Fibroblast of mammary gland (primary cell): ENCODE measurements around the gene DCC.

ENCODE experiments used
- DNase-seq: peaks from one replicate; pipeline ENCODE4 v3.0.0-alpha.2; 2010; ENCODE audit warnings: low read depth
- H3K4me3 ChIP-seq: 2 replicates; pipeline ENCODE4 v1.5.1; 2011; ENCODE audit warnings: low read depth, mild to moderate bottlenecking, low read length, moderate library complexity; ENCODE audit not compliant: control insufficient read depth
- TF ChIP-seq, protein P1 (sequence below): conservative IDR thresholded peaks from 2 replicates; pipeline ENCODE4 v1.5.1; 2011; ENCODE audit warnings: low read depth, low read length, inconsistent platforms; ENCODE audit not compliant: control insufficient read depth, insufficient read depth

Gene DCC

DNA sequence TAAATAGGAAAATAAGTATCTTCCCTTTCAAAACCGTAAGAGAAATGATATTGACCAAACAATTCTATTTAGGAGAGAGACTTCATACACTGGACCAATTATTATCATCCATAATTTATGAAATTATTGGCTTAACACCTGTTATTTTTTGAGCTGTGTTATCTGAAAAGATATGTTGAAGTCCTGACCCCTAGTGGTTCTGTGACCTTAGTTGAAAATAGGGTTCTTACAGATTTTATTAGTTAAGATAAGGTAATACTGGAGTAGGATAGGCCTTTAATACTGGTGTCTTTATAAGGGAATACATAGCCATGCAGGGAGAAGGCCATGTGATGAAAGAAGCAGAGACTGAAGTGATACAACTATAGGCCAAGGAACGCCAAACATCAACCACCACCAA, 659.6 kb downstream of the DCC start:
- no peak for DNase-seq
- H3K4me3 ChIP-seq = no peak overlapping the region
- TF ChIP-seq, protein P1, sequence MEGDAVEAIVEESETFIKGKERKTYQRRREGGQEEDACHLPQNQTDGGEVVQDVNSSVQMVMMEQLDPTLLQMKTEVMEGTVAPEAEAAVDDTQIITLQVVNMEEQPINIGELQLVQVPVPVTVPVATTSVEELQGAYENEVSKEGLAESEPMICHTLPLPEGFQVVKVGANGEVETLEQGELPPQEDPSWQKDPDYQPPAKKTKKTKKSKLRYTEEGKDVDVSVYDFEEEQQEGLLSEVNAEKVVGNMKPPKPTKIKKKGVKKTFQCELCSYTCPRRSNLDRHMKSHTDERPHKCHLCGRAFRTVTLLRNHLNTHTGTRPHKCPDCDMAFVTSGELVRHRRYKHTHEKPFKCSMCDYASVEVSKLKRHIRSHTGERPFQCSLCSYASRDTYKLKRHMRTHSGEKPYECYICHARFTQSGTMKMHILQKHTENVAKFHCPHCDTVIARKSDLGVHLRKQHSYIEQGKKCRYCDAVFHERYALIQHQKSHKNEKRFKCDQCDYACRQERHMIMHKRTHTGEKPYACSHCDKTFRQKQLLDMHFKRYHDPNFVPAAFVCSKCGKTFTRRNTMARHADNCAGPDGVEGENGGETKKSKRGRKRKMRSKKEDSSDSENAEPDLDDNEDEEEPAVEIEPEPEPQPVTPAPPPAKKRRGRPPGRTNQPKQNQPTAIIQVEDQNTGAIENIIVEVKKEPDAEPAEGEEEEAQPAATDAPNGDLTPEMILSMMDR = no peak

DNA sequence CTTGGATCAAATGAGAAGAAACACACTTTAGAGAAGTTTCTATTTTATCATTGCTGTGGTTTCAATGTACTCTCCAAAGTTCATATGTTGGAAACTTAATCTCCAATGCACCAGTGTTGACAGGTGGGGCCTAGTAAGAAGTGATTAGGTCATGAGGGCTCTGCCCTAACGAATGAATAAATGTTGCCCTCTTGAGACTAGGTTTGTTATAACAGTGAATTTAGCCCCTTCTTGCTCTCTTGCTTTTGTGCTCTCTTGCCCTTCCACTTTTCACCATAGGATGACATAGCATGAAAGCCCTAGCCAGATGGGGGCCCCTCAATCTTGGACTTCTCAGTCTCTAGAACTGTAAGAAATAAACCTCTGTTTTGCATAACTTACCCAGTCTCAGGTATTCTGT, 664.8 kb downstream of the DCC start:
- TF ChIP-seq, protein P1 = no peak
- H3K4me3 ChIP-seq = no peak overlapping the region
- no peak for DNase-seq

DNA sequence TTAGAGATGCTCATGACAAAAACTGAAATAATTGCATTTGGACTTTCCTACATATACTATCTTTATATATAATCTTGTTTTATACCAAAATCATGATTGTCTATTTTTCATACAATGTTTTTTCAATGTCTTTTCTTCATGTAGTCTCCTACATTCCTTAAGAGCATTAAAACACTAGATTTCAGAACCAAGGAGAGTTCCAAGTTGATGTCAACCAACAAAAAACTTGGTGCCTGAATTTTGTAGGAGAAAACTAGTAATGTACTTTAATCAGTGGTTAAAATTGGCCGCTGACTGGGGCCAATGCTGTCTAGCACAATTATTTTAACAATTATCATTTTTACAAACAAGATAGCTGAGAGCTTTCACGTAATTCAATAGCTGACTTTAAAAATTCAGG, 678.8 kb downstream of the DCC start:
- TF ChIP-seq, protein P1 = no peak
- DNase-seq = no peak
- no peak overlapping the region for H3K4me3 ChIP-seq

DNA sequence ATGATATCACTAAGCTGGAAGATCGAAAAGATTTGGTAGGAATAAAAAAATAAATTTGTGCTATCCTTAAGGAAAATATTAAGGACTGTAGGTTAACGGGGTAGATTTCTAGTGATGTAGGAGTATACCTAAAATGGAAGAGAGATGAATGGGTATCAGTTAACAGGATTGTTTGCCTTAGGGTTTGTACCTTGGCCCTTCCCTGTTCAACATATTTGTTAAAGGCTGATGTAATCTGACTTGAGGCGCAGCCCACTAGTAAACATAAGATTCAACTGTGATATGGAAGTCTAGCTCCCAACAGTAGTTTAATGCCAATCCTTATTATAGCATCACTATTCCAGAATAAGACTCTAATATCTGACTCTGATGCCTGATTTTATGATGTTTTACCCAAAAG, 685.2 kb downstream of the DCC start:
- TF ChIP-seq, protein P1 = no peak
- DNase-seq = no peak
- no peak overlapping the region for H3K4me3 ChIP-seq

DNA sequence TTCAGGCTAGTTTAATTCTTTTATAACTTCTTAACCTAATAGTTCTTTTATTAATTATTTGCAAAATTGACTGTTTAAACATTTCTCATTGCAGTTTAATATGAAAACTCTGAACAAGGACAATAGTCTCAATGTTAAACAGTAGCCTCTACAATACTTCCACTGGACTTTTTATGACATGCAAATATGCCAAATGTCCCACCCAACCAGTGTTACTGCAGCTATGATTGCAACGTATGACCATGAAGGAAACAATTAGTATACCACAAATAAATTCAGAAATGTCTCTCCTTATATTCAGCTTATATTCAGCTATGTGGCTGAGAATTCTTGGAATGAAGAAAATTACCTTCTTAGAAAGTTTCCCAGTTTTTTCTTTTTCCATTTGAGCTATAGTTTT, 688.6 kb downstream of the DCC start:
- TF ChIP-seq, protein P1 = no peak

DNA sequence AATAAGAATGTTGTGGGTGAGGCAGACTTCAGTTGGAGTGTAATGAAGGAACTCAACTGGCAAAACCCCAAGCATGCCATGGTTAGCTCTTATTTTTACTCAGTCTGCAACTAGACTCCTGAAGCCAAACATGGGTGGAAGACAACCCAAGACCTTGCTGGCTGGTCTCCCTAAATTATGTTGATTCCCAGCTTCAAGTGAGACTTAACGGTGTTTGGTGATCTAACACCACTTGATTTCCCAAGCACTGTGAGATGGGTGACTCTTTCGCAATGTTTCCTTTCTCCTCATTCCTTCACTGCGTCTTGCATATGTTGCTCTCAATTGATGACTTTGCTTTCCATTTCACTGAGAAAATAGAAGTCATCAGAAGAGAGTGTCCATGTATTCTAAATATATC, 693.1 kb downstream of the DCC start:
- TF ChIP-seq, protein P1 = no peak
- H3K4me3 ChIP-seq = no peak overlapping the region
- no peak for DNase-seq

More for the DNA sequence above, 688.6 kb downstream of the DCC start:
- DNase-seq = no peak
- H3K4me3 ChIP-seq = no peak overlapping the region

DNA sequence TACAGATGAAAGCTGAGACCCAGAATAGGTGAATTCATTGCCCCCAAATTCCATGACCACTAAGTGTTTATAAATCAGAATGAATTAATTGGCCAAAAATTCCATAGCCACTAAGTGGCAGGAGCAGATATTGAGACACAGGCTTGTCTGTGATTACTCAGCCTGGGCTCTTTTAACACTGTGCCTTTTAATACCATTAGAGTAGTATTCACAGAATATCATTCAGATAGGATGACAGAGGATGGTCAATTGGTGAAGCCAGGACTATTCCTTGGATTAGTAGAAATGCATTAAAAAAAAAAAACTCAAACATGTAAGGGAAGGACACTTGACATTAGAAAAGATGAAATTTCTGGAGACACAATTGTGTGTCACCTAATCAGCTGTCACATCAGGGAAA, 698.6 kb downstream of the DCC start:
- H3K4me3 ChIP-seq = no peak overlapping the region
- TF ChIP-seq, protein P1 = no peak
- DNase-seq = no peak
